Progenitor cell of endocrine pancreas (in vitro differentiated cells): Measurements from ENCODE around the gene PLEKHM3. TPM values are rescaled to one million over a fixed set of nuclear protein-coding genes. Genes with fewer than 3 reads are reported as not detected.

ENCODE experiments used
- DNase-seq: peaks from one replicate; pipeline ENCODE4 v3.0.0; 2021; ENCODE audit warnings: low spot score; ENCODE audit not compliant: unreplicated experiment
- H3K27ac Mint-ChIP-seq: 2 replicates; pipeline ENCODE4 v1.8.0; 2021; ENCODE audit warnings: mild to moderate bottlenecking, moderate library complexity, mixed read lengths
- H3K27me3 Mint-ChIP-seq: 2 replicates; pipeline ENCODE4 v1.8.0; 2021; ENCODE audit warnings: mixed read lengths
- H3K36me3 Mint-ChIP-seq: 2 replicates; pipeline ENCODE4 v1.8.0; 2022; ENCODE audit warnings: mixed read lengths; ENCODE audit not compliant: insufficient read depth
- H3K4me1 Mint-ChIP-seq: 2 replicates; pipeline ENCODE4 v1.8.0; 2021; ENCODE audit warnings: low read depth, mixed read lengths
- H3K4me3 Mint-ChIP-seq: 2 replicates; pipeline ENCODE4 v1.8.0; 2021; ENCODE audit warnings: low read depth, mild to moderate bottlenecking, moderate library complexity, mixed read lengths
- H3K9me3 Mint-ChIP-seq: 2 replicates; pipeline ENCODE4 v1.8.0; 2021; ENCODE audit warnings: low read depth, mixed read lengths
- total RNA-seq: library from RNA; stranded (reverse); gene quantifications from 2 replicates; pipeline ENCODE4 v1.2.1, GENCODE V29; 2021
- TF ChIP-seq, protein P1 (sequence below): fragments of 200-600 bp; sonication (generic); IDR thresholded peaks from one replicate; pipeline ENCODE4 v1.5.0; 2021; ENCODE audit warnings: antibody characterized with exemption, mild to moderate bottlenecking; ENCODE audit not compliant: unreplicated experiment

Gene PLEKHM3
- total RNA-seq, 1 donor from 2014 or later = 19.2 TPM

DNA sequence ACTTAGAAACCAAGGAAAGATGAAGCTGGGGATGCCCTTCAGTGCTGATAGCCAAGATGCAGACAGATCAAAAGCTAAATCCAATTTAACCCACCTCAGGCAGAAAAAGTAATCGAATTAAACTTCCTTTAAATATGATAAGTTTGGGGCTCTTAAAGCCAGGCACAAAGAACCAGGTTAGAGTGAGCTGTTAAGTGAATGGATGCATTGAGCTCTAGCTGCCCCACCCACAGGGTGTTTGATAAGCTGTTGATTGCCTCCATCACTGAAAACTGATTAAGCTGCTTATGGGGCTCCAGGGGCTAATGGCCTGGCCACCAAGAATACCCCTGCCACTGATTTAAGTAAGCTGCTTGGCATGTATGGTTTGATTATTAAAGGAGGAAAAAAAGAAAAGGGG lies 119.8 kb downstream of the PLEKHM3 start:
- DNase-seq = no peak
- peak overlapping the region; percentile 12 for H3K4me3 Mint-ChIP-seq
- peaks cover 2% of the 10 kb centered on the region for H3K36me3 Mint-ChIP-seq
- H3K27ac Mint-ChIP-seq = peak overlapping the region; percentile 80
- H3K4me1 Mint-ChIP-seq = peaks cover 60% of the 10 kb centered on the region
- H3K9me3 Mint-ChIP-seq = peaks cover 2% of the 10 kb centered on the region
- no peaks in the 10 kb centered on the region for H3K27me3 Mint-ChIP-seq
- TF ChIP-seq, protein P1, sequence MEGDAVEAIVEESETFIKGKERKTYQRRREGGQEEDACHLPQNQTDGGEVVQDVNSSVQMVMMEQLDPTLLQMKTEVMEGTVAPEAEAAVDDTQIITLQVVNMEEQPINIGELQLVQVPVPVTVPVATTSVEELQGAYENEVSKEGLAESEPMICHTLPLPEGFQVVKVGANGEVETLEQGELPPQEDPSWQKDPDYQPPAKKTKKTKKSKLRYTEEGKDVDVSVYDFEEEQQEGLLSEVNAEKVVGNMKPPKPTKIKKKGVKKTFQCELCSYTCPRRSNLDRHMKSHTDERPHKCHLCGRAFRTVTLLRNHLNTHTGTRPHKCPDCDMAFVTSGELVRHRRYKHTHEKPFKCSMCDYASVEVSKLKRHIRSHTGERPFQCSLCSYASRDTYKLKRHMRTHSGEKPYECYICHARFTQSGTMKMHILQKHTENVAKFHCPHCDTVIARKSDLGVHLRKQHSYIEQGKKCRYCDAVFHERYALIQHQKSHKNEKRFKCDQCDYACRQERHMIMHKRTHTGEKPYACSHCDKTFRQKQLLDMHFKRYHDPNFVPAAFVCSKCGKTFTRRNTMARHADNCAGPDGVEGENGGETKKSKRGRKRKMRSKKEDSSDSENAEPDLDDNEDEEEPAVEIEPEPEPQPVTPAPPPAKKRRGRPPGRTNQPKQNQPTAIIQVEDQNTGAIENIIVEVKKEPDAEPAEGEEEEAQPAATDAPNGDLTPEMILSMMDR = no peak

GRCh38 chr2:207903236-207903635 lies 122.1 kb downstream of the PLEKHM3 start:
- Mint-ChIP-seq H3K36me3 (no peaks in the 10 kb centered on the region), H3K27me3 (no peaks in the 10 kb centered on the region), H3K4me3 (no peak overlapping the region), H3K4me1 (peaks cover 56% of the 10 kb centered on the region), H3K27ac (no peak overlapping the region), H3K9me3 (no peaks in the 10 kb centered on the region)
- DNase-seq = no peak
- TF ChIP-seq, protein P1 = no peak

- Mint-ChIP-seq H3K27me3 (no peaks in the 10 kb centered on the region), H3K36me3 (no peaks in the 10 kb centered on the region), H3K9me3 (no peaks in the 10 kb centered on the region), H3K4me1 (peaks cover 60% of the 10 kb centered on the region), H3K27ac (no peak overlapping the region), H3K4me3 (no peak overlapping the region)
- TF ChIP-seq, protein P1 = no peak
- no peak for DNase-seq
These were observed 122.5 kb downstream of the PLEKHM3 start for GRCh38 chr2:207902821-207903220.

DNA sequence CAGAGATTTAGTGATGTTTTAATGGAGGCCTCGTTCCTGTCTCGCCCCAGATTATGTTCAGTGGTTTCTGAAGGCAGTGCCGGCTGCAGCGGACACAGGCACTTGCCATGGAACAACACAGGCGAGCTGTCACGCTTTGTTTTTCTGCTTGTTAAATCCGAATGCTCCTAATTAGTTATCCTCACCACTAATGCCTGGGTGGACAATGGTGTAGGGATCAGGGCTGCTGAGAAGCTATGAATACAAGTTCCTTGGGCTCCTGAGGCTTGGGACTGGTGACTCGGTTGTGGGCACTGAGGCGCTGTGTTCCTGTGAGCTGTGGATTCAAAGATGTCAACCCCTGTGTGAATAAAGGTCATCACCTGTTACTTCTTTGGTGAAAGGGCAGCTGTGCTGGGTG lies 123.5 kb downstream of the PLEKHM3 start:
- Mint-ChIP-seq H3K9me3 (no peaks in the 10 kb centered on the region), H3K27ac (peak overlapping the region; percentile 63), H3K4me1 (peaks cover 64% of the 10 kb centered on the region), H3K4me3 (no peak overlapping the region), H3K27me3 (no peaks in the 10 kb centered on the region), H3K36me3 (no peaks in the 10 kb centered on the region)
- DNase-seq = no peak
- TF ChIP-seq, protein P1 = no peak

DNA sequence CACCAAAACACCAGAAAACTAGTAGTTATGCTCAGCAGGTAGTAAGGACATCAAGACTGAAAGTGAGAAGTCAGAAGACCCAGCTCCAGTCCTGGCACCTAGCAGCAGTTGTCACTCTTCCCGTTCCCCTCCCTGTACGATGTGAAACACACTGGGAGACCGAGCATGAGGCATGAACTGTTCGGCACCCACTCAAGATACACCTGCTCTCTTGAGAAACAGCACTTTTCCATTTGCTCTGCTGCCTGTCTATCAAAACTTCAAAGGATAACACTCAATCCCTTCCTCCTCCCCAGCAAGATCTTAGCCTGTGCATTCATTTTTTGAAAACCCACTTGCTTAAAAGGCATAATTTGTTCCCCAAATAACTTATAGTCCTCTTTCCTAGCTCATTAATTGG lies 123.9 kb downstream of the PLEKHM3 start:
- no peaks in the 10 kb centered on the region for H3K36me3 Mint-ChIP-seq
- H3K4me3 Mint-ChIP-seq = no peak overlapping the region
- H3K9me3 Mint-ChIP-seq = no peaks in the 10 kb centered on the region
- H3K4me1 Mint-ChIP-seq = peaks cover 64% of the 10 kb centered on the region
- TF ChIP-seq, protein P1 = no peak
- DNase-seq = no peak
- H3K27me3 Mint-ChIP-seq = no peaks in the 10 kb centered on the region
- H3K27ac Mint-ChIP-seq = peak overlapping the region; percentile 11

DNA sequence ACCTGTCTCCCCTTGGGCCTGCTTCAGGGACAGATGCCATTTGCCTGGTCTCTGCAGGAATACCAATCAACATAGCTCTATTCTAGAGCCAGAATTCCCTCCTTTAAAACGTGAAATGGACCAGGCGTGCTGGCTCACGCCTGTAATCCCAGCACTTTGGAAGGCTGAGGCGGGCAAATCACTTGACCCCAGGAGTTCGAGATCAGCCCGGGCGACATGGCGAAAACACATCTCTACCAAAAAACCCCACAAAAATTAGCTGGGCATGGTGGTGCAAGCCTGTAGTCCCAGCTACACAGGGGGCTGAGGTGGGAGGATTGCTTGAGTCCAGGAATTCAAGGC lies 127.0 kb downstream of the PLEKHM3 start:
- Mint-ChIP-seq H3K4me1 (peaks cover 48% of the 10 kb centered on the region), H3K36me3 (no peaks in the 10 kb centered on the region), H3K4me3 (no peak overlapping the region), H3K27me3 (no peaks in the 10 kb centered on the region), H3K9me3 (no peaks in the 10 kb centered on the region), H3K27ac (peak overlapping the region; percentile 92)
- TF ChIP-seq, protein P1 = no peak
- DNase-seq = no peak
